Natural killer cell (primary cell): ENCODE results near the gene CEL. TPM values are rescaled to one million over a fixed set of nuclear protein-coding genes. Genes with fewer than 3 reads are reported as not detected.

Experiments
- ATAC-seq, 3 donors: fragments of 150-1000 bp in 2 of 3; fragments of 200-7000 bp in 1 of 3; cut with Tn5 transposase; 1 replicate in 1 of 3; 2 replicates in 2 of 3; pipeline ENCODE4 v1.10.0; 2021; ENCODE audit warnings: mild to moderate bottlenecking in 2 of 3, moderate library complexity in 2 of 3
- DNase-seq, 2 donors: peaks; one replicate each; pipeline versions ENCODE4 v3.0.0 to v3.0.0-alpha.2; 2013 to 2021; ENCODE audit warnings: mixed read lengths in 1 of 2
- H3K27ac ChIP-seq: one replicate; pipeline ENCODE4 v1.5.1; 2013; ENCODE audit warnings: mild to moderate bottlenecking, low read length
- H3K27me3 ChIP-seq: one replicate; pipeline ENCODE4 v1.6.1; 2013; ENCODE audit warnings: low read length; ENCODE audit not compliant: control insufficient read depth, insufficient read depth
- H3K36me3 ChIP-seq: one replicate; pipeline ENCODE4 v1.6.1; 2013; ENCODE audit warnings: low read length; ENCODE audit not compliant: control insufficient read depth, insufficient read depth
- H3K4me1 ChIP-seq: one replicate; pipeline ENCODE4 v1.6.1; 2013; ENCODE audit warnings: low read length; ENCODE audit not compliant: control insufficient read depth, insufficient read depth
- H3K4me3 ChIP-seq: one replicate; pipeline ENCODE4 v1.5.1; 2013; ENCODE audit warnings: low read length
- H3K9me3 ChIP-seq: one replicate; pipeline ENCODE4 v1.6.1; 2013; ENCODE audit warnings: low read length; ENCODE audit not compliant: control insufficient read depth, insufficient read depth
- H3K27ac Mint-ChIP-seq, 2 donors: one replicate each; pipeline ENCODE4 v1.8.0; 2022; ENCODE audit warnings: mild to moderate bottlenecking in 2 of 2, mixed read lengths in 2 of 2, moderate library complexity in 1 of 2
- H3K27me3 Mint-ChIP-seq, 2 donors: one replicate each; pipeline ENCODE4 v1.8.0; 2022; ENCODE audit warnings: low read depth in 2 of 2, mixed read lengths in 2 of 2
- H3K36me3 Mint-ChIP-seq: one replicate; pipeline ENCODE4 v1.8.0; 2022; ENCODE audit warnings: mixed read lengths
- H3K4me1 Mint-ChIP-seq, 2 donors: one replicate each; pipeline ENCODE4 v1.8.0; 2022; ENCODE audit warnings: mixed read lengths in 2 of 2
- H3K4me3 Mint-ChIP-seq: one replicate; pipeline ENCODE4 v1.8.0; 2022; ENCODE audit warnings: mild to moderate bottlenecking, moderate library complexity, mixed read lengths
- H3K9me3 Mint-ChIP-seq, 2 donors: one replicate each; pipeline ENCODE4 v1.8.0; 2022; ENCODE audit warnings: mixed read lengths in 2 of 2
- WGBS: methylation state at CpG from one replicate; pipeline ENCODE4 v1.1.7; 2013; ENCODE audit warnings: missing lambda C conversion rate; ENCODE audit not compliant: insufficient coverage; 5-methylcytosine and 5-hydroxymethylcytosine counted together
- intact Hi-C: fragments of 100-400 bp; cut with micrococcal nuclease; formaldehyde crosslinking; loops from one replicate; pipeline ENCODE4 v1.14.2; 2022
- total RNA-seq, 4 donors: library from RNA; stranded (reverse); fragments of 120-200 nt in 1 of 4; gene quantifications; one replicate each; pipeline versions ENCODE4 v1.2.3 to v1.2.4, GENCODE V29; 2013 to 2022
- TF ChIP-seq, protein P1 (sequence below): fragments of 200-600 bp; IDR thresholded peaks from one replicate; pipeline ENCODE4 v1.8.0; 2022; ENCODE audit warnings: antibody characterized with exemption

CEL gene
- total RNA-seq, 3 donors from 2014 or later (not counting 1 experiment from before 2014, with no cell fraction given): 0.18 to 0.68 (median 0.42) TPM

GRCh38 chr9:133117271-133118178 is 55.7 kb downstream of the CEL start:
- Histone ChIP-seq H3K4me3 (no peak overlapping the region), H3K27ac (no peak overlapping the region), H3K36me3 (no peaks in the 10 kb centered on the region), H3K4me1 (peaks cover 95% of the 10 kb centered on the region), H3K27me3 (no peaks in the 10 kb centered on the region), H3K9me3 (no peaks in the 10 kb centered on the region)
- TF ChIP-seq, protein P1, sequence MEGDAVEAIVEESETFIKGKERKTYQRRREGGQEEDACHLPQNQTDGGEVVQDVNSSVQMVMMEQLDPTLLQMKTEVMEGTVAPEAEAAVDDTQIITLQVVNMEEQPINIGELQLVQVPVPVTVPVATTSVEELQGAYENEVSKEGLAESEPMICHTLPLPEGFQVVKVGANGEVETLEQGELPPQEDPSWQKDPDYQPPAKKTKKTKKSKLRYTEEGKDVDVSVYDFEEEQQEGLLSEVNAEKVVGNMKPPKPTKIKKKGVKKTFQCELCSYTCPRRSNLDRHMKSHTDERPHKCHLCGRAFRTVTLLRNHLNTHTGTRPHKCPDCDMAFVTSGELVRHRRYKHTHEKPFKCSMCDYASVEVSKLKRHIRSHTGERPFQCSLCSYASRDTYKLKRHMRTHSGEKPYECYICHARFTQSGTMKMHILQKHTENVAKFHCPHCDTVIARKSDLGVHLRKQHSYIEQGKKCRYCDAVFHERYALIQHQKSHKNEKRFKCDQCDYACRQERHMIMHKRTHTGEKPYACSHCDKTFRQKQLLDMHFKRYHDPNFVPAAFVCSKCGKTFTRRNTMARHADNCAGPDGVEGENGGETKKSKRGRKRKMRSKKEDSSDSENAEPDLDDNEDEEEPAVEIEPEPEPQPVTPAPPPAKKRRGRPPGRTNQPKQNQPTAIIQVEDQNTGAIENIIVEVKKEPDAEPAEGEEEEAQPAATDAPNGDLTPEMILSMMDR: no peak
- intact Hi-C loops: no loop called here
- ATAC-seq: no peak
- Mint-ChIP-seq H3K27me3 (no peaks in the 10 kb centered on the region), H3K27ac (peak overlapping the region; percentile 80 to 97), H3K4me3 (peak overlapping the region; percentile 25), H3K9me3 (no peaks in the 10 kb centered on the region), H3K36me3 (no peaks in the 10 kb centered on the region), H3K4me1 (peaks cover 56 to 64% of the 10 kb centered on the region in 2 donors)
- WGBS: 90% methylated on average over 18 of the region's 18 CpGs
- no peak for DNase-seq

GRCh38 chr9:133118179-133118520 is 56.4 kb downstream of the CEL start:
- intact Hi-C loops: no loop called here
- H3K27me3 ChIP-seq: no peaks in the 10 kb centered on the region
- Mint-ChIP-seq H3K27me3 (no peaks in the 10 kb centered on the region), H3K4me1 (peaks cover 51 to 64% of the 10 kb centered on the region in 2 donors), H3K27ac (peak overlapping the region; percentile 80 to 97), H3K4me3 (peak overlapping the region; percentile 67), H3K36me3 (no peaks in the 10 kb centered on the region), H3K9me3 (no peaks in the 10 kb centered on the region)
- no peak for ATAC-seq
- no peak for DNase-seq
- TF ChIP-seq, protein P1: no peak
- H3K27ac ChIP-seq: no peak overlapping the region
- H3K4me1 ChIP-seq: peaks cover 95% of the 10 kb centered on the region
- no peaks in the 10 kb centered on the region for H3K36me3 ChIP-seq
- WGBS: 97% methylated on average over 3 of the region's 3 CpGs
- no peaks in the 10 kb centered on the region for H3K9me3 ChIP-seq
- H3K4me3 ChIP-seq: no peak overlapping the region

DNA sequence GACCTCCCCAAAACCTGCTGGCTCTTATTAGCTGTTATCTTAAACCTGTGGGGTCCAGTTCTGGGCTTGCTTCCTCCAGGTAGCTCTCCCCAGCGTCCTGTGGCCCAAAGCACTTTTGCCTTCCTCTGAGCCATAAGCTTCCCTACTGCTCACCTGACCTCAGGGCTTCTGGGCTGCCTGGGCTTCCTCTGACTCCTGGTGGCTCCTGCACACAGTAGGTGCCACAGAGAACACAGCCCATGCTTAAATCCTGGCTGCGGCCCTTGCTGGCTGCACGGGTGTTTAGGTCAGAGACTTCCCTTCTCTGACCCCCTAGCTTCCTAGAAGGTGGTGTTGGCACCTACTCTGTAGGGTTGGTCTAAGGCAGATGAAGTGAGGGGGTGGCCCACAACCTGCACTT is 56.8 kb downstream of the CEL start:
- Mint-ChIP-seq H3K4me3 (peak overlapping the region; percentile 67), H3K27me3 (no peaks in the 10 kb centered on the region), H3K9me3 (no peaks in the 10 kb centered on the region), H3K27ac (peak overlapping the region; percentile 80 to 97), H3K36me3 (no peaks in the 10 kb centered on the region), H3K4me1 (peaks cover 46 to 64% of the 10 kb centered on the region in 2 donors)
- no peak for ATAC-seq
- H3K27me3 ChIP-seq: no peaks in the 10 kb centered on the region
- TF ChIP-seq, protein P1: no peak
- no peak overlapping the region for H3K27ac ChIP-seq
- 84% methylated on average over 3 of the region's 3 CpGs for WGBS
- no peaks in the 10 kb centered on the region for H3K9me3 ChIP-seq
- no peaks in the 10 kb centered on the region for H3K36me3 ChIP-seq
- intact Hi-C loops: no loop called here
- no peak for DNase-seq
- no peak overlapping the region for H3K4me3 ChIP-seq
- H3K4me1 ChIP-seq: peaks cover 95% of the 10 kb centered on the region
